Measurements from ENCODE around the gene DDIT4L.

- TF ChIP-seq CTCF (IDR thresholded peaks at IDR 0.05; ENCODE audit: extremely low read depth in 1 of 2, insufficient read depth in 1 of 2, low read depth in 1 of 2, low read length in 2 of 2) (no peak), EZH2 (IDR thresholded peaks at IDR 0.05; ENCODE audit: borderline replicate concordance, low read depth, low read length, severe bottlenecking) (no peak), POLR2AphosphoS5 (IDR thresholded peaks at IDR 0.05; ENCODE audit: insufficient read depth, low read depth, low read length) (no peak), GATA2 (IDR thresholded peaks at IDR 0.05; ENCODE audit: insufficient read depth, insufficient read length, low read depth, low read length) (no peak), FOS (IDR thresholded peaks at IDR 0.05; ENCODE audit: borderline replicate concordance, insufficient read depth, low read length) (no peak), MAX (IDR thresholded peaks at IDR 0.05; ENCODE audit: insufficient read depth, insufficient read length) (no peak)
Observed at GRCh38 chr4:100146756-100147155, 43.5 kb downstream of the DDIT4L start.

Measured in endothelial cell of umbilical vein (primary cell).